Measurements from ENCODE around the gene CISD3. TPM values are rescaled to one million over a fixed set of nuclear protein-coding genes. Genes with fewer than 3 reads are reported as not detected.
A peak's percentile ranks its signal among the peaks of the same experiment; 100 is the strongest.

CISD3 gene
- total RNA-seq, 1 donor from 2014 or later = 87.9 TPM

DNA sequence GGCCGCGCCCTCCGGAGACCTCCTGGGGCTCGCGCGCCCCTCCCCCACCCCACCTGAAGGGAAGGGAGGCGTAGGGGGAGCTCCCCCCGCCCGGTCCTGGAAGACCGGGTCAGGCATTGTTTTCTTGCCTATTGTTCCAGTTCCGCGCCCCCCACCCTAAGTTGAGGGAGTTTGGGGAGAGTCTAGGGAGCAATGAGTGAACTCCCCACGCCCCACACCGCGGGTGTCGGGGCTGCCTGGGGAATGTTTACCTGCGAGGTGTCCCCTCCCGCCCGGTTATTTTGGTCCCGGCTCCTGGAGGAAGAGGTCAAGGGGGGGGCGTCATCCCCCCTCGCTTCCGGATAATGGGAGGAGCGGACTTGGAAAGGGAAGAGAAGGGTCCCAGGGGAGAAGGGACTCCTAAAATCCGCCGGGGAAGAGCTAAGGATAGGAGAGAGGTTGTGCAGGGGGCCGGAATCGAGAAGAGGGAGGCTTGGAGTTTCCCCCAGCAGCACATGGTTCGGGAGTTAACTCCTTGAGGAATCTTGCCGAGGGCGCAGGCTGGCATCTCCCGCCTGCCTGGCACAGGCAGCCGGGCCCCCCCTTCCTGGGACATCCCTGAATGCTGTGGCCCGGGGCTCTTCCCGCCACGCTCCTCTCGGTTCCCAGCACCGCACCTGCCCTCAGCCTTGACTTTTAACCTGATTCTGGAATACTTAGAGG lies 24.2 kb upstream of the CISD3 start:
- ATAC-seq = peak; percentile 0

DNA sequence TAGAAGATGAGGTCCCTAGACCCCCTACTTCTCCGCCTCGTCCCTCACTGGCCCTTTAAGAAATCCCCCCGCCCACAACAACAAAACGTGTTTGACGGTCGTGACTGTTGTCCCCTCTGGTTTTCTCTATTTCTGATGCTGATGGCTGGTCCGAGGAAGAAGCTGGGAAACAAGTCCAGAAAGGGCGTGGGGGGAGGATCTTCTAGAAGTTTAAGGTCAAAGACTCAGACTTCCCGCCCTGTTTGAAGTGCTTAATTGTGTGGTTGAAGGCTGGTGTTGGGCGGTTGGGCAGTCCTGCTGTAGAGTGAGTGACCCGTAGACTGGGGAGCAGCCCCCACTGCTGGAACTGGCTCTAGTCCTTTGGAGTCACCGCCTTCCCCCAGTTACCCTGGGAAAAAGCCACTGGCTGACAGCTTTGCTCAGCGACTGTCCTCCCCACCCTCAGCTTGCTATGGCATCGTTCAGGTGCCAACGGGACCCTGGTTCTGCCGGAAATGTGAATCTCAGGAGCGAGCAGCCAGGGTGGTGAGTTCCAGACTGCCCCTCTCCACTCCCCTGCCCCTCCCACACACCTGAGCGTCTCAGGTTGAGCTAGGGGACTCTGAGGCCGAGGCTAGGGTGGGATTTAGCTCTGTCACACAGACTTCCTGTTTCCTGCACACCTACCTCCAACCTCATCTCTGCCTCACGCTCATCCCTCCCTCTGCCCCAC lies 23.5 kb upstream of the CISD3 start:
- ATAC-seq (no peak), DNase-seq (no peak)
- intact Hi-C loops (cut with micrococcal nuclease) = no loop called here

More for the DNA sequence above, 24.2 kb upstream of the CISD3 start:
- intact Hi-C loops (cut with micrococcal nuclease) = no loop called here
- DNase-seq = peak; percentile 83

- DNase-seq (no peak), ATAC-seq (no peak)
- intact Hi-C loops (cut with micrococcal nuclease) = no loop called here
Measured at GRCh38 chr17:38707678-38708351, 22.3 kb upstream of the CISD3 start.

- intact Hi-C loops (cut with micrococcal nuclease) = no loop called here
- no peak for ATAC-seq
Measured at GRCh38 chr17:38709104-38709820, 20.9 kb upstream of the CISD3 start.

GRCh38 chr17:38709864-38710603 lies 20.1 kb upstream of the CISD3 start:
- intact Hi-C loops (cut with micrococcal nuclease) = no loop called here
- no peak for DNase-seq
- ATAC-seq = no peak

More at GRCh38 chr17:38709104-38709820, 20.9 kb upstream of the CISD3 start:
- DNase-seq = no peak

- ATAC-seq = no peak
- intact Hi-C loops (cut with micrococcal nuclease) = no loop called here
- DNase-seq = no peak
Measured at GRCh38 chr17:38710604-38710962, 19.6 kb upstream of the CISD3 start.

GRCh38 chr17:38710985-38711384 lies 19.2 kb upstream of the CISD3 start:
- DNase-seq (no peak), ATAC-seq (no peak)
- intact Hi-C loops (cut with micrococcal nuclease) = no loop called here

DNA sequence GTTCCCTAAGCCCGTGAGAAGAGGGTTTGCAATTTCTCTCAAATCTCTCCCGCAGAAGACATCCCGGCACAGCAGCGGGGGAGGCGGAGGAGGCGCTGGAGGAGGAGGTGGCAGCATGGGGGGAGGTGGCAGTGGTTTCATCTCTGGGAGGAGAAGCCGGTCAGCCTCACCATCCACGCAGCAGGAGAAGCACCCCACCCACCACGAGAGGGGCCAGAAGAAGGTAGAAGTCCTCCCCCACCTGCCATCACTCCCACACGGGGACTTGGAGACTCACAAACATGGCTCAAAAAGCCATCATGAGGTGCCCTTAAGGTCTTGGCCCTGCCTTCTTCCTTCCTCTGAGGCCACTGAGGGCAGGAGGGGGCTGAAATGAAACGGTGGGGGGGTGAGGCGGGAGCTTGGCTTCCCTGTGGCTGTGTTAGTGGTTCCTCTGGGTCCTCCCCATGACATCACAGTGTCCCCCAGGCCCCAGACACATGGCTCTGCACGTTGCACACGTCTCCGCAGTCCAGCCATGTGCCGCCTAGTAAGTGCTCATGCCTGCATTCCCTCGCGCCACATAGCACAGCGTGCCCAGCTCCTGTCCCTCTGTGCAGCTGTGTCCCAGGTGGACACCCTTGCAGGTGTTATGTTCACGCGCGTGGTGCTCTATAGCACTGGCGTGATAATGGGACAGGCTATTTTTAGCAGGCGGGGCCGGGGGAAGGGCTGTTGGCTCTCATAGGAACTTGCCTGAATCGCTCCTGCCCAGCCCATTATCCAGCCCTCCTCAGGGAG lies 18.2 kb upstream of the CISD3 start:
- ATAC-seq = peak; percentile 82
- peak; percentile 76 for DNase-seq
- intact Hi-C loops (cut with micrococcal nuclease) = no loop called here

DNA sequence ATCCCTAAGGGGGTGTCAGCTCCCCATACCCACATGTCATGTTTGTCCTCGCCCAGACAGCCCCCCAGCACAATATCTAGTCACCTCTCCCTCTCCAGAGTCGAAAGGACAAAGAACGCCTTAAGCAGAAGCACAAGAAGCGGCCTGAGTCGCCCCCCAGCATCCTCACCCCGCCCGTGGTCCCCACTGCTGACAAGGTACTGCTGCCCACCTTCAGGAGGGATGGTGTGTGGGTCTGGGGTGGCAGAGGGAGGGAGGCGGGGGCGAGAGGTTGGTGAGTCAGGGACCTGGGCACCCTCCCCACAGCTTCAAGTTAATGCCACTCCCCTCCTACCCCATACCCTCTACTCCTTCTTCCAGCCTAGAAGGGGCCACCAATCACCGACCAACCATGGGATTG lies 17.5 kb upstream of the CISD3 start:
- intact Hi-C loops (cut with micrococcal nuclease) = no loop called here
- ATAC-seq (no peak), DNase-seq (no peak)

- no peak for ATAC-seq
- no peak for DNase-seq
- intact Hi-C loops (cut with micrococcal nuclease) = no loop called here
Measured at GRCh38 chr17:38713456-38714075, 16.6 kb upstream of the CISD3 start.

GRCh38 chr17:38715216-38715943 lies 14.8 kb upstream of the CISD3 start:
- ATAC-seq (no peak), DNase-seq (no peak)
- intact Hi-C loops (cut with micrococcal nuclease) = no loop called here

DNA sequence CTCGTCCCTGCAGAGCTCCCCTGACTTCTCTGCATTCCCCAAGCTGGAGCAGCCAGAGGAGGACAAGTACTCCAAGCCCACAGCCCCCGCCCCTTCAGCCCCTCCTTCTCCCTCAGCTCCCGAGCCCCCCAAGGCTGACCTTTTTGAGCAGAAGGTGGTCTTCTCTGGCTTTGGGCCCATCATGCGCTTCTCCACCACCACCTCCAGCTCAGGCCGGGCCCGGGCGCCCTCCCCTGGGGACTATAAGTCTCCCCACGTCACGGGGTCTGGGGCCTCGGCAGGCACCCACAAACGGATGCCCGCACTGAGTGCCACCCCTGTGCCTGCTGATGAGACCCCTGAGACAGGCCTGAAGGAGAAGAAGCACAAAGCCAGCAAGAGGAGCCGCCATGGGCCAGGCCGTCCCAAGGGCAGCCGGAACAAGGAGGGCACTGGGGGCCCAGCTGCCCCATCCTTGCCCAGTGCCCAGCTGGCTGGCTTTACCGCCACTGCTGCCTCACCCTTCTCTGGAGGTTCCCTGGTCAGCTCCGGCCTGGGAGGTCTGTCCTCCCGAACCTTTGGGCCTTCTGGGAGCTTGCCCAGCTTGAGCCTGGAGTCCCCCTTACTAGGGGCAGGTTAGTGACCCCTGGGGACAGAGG lies 13.7 kb upstream of the CISD3 start:
- DNase-seq = no peak
- intact Hi-C loops (cut with micrococcal nuclease) = no loop called here
- no peak for ATAC-seq

DNA sequence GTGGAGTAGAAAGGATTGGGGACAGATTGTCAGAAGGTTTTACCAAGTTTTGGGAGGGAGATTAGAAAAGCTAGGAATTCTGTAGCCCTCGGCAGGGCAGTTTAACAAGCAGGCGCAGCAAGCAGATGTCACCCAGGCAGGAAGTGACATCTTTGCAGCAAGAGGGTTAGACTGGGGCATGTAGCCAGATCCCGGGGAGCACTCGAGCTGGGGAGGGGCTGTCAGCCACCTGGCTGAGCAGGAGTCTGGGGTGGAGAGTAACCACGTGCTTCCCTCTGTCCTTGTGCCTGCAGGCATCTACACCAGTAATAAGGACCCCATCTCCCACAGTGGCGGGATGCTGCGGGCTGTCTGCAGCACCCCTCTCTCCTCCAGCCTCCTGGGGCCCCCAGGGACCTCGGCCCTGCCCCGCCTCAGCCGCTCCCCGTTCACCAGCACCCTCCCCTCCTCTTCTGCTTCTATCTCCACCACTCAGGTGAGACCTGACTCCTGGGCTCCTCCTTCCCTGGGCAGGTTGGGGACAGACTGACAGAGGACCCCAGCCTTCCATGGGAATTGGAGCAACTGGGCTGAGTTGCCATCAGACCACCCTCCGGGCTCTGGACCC lies 12.9 kb upstream of the CISD3 start:
- intact Hi-C loops (cut with micrococcal nuclease) = no loop called here
- no peak for ATAC-seq
- DNase-seq = no peak

DNA sequence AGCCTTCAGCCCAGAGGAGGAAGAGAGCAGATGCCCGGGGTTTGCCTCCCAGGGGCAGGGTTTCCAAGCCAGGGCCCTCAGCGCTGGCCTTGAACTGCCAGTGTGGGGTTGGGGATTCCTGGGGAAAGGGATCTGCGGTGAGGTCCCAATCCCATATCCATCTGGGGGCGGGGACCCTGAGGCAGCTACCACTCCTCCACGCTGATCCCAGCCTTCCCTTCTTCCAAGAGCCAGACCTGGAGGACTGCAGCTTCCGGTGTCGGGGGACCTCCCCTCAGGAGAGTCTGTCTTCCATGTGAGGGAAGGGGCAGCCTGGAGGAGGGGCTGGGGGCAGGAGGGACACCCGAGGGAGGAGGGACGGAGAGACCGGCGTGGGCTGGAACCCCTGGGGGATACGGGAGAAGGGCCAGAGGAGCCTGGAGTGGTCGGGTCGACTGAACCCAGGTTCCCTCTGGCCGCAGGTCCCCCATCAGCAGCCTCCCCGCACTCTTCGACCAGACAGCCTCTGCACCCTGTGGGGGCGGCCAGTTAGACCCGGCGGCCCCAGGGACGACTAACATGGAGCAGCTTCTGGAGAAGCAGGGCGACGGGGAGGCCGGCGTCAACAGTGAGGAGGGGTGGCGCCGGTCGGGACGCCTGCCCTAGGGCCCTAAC lies 10.7 kb upstream of the CISD3 start:
- ATAC-seq (no peak), DNase-seq (no peak)
- intact Hi-C loops (cut with micrococcal nuclease) = no loop called here

- ATAC-seq (no peak), DNase-seq (no peak)
- intact Hi-C loops (cut with micrococcal nuclease) = no loop called here
Measured at GRCh38 chr17:38719943-38720641, 10.0 kb upstream of the CISD3 start.

All from left ventricle myocardium superior (tissue), 1 donor.